Measurements from ENCODE around the gene OLFML2B.

OLFML2B gene

DNA sequence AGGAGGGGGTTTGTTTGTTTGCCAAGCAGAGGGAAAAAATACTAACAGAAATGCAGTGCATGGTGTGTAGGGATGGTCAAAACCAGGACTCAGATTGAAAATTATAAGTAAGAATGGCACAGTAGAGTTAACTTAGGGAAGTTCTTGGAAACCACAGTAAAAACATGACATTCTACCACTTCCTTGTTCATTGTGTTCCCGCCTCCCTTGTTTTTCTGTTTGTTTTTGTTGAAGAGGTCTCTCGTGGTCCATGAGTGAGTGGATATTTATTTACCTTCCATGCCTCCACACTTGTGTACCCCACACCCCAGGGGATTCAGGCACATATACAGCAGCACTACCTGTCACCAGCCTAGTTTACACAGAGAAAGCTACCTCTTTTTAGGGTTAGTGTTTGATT is 69.6 kb downstream of the OLFML2B start:
- no peaks in the 10 kb centered on the region for H3K9me3 ChIP-seq (ENCODE audit: control insufficient read depth, low read depth, low read length)
- no peaks in the 10 kb centered on the region for H3K4me1 ChIP-seq (ENCODE audit: control insufficient read depth, low read depth, low read length)
- H3K9ac ChIP-seq (ENCODE audit: low read length) = no peak overlapping the region
- peaks cover 3% of the 10 kb centered on the region for H3K36me3 ChIP-seq (ENCODE audit: control insufficient read depth, low read depth, low read length)
- H3K27me3 ChIP-seq (ENCODE audit: control insufficient read depth, insufficient read depth, low read length) = no peaks in the 10 kb centered on the region
- no peak overlapping the region for H3K4me3 ChIP-seq (ENCODE audit: low read length)
- H3K27ac ChIP-seq (ENCODE audit: low read length) = no peak overlapping the region

DNA sequence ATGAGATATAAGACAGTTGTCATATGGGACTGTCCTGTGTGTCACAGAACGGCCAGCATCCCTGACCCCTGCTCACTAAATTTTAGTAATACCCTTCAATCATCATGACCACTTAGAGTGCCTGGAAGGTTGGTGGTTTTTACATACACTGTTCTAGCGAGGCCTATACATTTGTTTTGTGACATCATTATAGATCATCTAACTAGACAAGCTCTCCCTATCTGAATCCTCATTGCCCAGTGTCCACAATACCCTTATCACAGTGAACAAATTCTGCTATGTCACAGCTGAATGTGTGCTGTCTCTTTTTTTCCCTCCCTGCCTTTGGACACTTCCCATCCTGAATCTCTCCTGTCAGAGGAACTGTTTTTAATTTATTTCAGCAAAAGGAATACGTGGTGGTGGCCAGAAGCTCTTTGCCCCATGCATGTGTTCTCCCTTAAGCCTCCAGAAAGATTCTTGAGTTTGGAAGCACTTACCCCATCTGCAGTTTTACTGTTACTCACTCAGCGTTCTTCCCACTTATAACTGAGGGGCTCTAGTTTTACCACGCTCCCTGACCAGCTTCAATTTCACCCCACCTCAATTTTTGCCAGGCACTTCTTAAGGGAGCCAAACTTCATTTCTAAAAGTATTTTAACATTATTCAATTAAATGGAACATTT is 70.3 kb downstream of the OLFML2B start:
- Histone ChIP-seq H3K27me3 (ENCODE audit: control insufficient read depth, insufficient read depth, low read length) (no peaks in the 10 kb centered on the region), H3K9me3 (ENCODE audit: control insufficient read depth, low read depth, low read length) (no peaks in the 10 kb centered on the region), H3K4me3 (ENCODE audit: low read length) (no peak overlapping the region), H3K27ac (ENCODE audit: low read length) (no peak overlapping the region), H3K36me3 (ENCODE audit: control insufficient read depth, low read depth, low read length) (no peaks in the 10 kb centered on the region), H3K9ac (ENCODE audit: low read length) (no peak overlapping the region), H3K4me1 (ENCODE audit: control insufficient read depth, low read depth, low read length) (no peaks in the 10 kb centered on the region)

DNA sequence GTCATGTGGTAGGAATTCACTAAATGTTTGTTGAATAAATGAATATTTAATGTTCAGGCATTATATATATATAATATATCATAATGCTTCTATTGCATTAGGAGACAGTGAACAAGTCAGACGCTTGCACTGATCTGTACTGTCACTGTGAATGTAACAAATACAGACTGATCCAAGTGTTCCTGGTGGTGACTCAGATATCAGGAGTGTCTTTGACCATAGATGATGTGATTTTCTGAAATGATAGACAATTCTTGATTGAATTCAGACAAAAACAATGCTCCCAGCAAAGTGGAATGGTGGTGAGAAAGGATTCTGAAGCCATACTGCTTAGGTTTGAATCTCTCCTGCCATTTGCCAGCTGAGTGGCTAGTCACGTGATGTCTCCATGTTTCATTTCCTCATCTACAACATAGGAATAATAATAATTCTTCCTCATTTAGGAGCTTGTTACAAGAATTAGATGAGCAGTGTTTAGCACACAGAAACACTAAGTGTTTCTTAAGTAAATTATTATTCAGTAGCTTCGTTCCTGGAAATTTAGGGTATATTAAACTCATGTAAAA is 71.0 kb downstream of the OLFML2B start:
- Histone ChIP-seq H3K27ac (ENCODE audit: low read length) (no peak overlapping the region), H3K4me1 (ENCODE audit: control insufficient read depth, low read depth, low read length) (no peaks in the 10 kb centered on the region), H3K27me3 (ENCODE audit: control insufficient read depth, insufficient read depth, low read length) (no peaks in the 10 kb centered on the region), H3K4me3 (ENCODE audit: low read length) (no peak overlapping the region), H3K9me3 (ENCODE audit: control insufficient read depth, low read depth, low read length) (no peaks in the 10 kb centered on the region), H3K9ac (ENCODE audit: low read length) (no peak overlapping the region), H3K36me3 (ENCODE audit: control insufficient read depth, low read depth, low read length) (no peaks in the 10 kb centered on the region)

DNA sequence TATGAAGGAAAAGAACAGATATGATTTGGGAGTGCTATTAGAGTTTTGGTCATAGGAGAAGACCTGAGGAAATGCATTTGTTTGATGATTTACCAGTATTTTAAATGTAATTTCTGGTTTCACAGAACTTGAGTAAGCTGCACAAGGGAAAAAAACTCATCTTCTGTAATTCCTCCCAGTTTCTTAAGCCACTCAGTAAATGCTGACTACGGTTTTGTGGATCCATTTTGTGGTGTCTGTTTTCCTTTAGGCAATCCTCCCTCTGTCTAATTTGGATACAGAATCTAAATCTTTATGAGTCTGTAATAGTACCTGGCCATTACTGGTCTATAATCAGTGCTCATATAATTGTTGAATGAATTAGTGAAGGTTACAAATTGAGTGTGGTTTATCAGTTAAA is 72.0 kb downstream of the OLFML2B start:
- no peak overlapping the region for H3K27ac ChIP-seq (ENCODE audit: low read length)

DNA sequence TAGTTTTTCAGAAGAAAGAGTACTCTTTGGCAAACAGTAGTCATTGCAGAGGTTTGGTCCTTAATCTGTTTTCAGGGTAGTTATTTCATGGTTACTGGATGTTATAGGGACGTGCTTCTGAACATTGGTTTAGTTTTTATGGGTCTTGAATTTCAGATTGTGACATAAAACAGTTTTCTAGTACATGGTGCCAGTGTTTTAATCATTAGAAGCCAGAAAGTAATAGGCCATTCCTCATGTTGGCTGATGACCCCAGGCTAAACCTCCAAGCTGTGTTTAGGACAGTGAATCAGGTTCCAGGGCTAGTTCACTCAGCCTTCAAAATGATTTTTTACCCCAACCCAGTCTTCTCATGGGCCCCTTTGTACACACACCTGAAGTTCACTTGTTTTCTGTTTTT is 73.3 kb downstream of the OLFML2B start:
- Histone ChIP-seq H3K4me1 (ENCODE audit: control insufficient read depth, low read depth, low read length) (peaks cover 18% of the 10 kb centered on the region), H3K27me3 (ENCODE audit: control insufficient read depth, insufficient read depth, low read length) (no peaks in the 10 kb centered on the region), H3K9ac (ENCODE audit: low read length) (no peak overlapping the region), H3K4me3 (ENCODE audit: low read length) (no peak overlapping the region), H3K36me3 (ENCODE audit: control insufficient read depth, low read depth, low read length) (no peaks in the 10 kb centered on the region), H3K9me3 (ENCODE audit: control insufficient read depth, low read depth, low read length) (no peaks in the 10 kb centered on the region), H3K27ac (ENCODE audit: low read length) (no peak overlapping the region)

More for the DNA sequence above, 72.0 kb downstream of the OLFML2B start:
- Histone ChIP-seq H3K9me3 (ENCODE audit: control insufficient read depth, low read depth, low read length) (no peaks in the 10 kb centered on the region), H3K36me3 (ENCODE audit: control insufficient read depth, low read depth, low read length) (no peaks in the 10 kb centered on the region), H3K4me3 (ENCODE audit: low read length) (no peak overlapping the region), H3K4me1 (ENCODE audit: control insufficient read depth, low read depth, low read length) (peaks cover 6% of the 10 kb centered on the region), H3K27me3 (ENCODE audit: control insufficient read depth, insufficient read depth, low read length) (no peaks in the 10 kb centered on the region), H3K9ac (ENCODE audit: low read length) (no peak overlapping the region)

DNA sequence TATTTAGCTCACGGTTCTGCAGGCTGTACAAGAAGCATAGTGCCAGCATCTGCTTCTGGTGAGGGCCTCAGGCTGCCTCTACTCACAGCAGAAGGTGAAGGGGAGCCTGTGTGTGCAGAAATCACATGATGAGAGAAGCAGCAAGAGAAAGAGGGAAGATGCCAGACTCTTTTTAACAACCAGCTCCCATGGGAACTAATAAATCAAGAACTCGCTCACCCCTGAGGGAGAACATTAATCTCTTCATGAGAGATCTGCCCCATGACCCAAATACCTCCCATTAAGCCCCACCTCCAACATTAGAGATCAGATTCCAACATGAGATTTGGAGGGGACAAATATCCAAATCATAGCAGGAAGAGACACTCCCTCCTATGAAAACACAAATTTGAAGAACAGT is 74.1 kb downstream of the OLFML2B start:
- H3K27ac ChIP-seq (ENCODE audit: low read length) = no peak overlapping the region
- H3K9ac ChIP-seq (ENCODE audit: low read length) = no peak overlapping the region
- no peaks in the 10 kb centered on the region for H3K36me3 ChIP-seq (ENCODE audit: control insufficient read depth, low read depth, low read length)
- no peaks in the 10 kb centered on the region for H3K9me3 ChIP-seq (ENCODE audit: control insufficient read depth, low read depth, low read length)
- H3K4me3 ChIP-seq (ENCODE audit: low read length) = no peak overlapping the region
- H3K27me3 ChIP-seq (ENCODE audit: control insufficient read depth, insufficient read depth, low read length) = no peaks in the 10 kb centered on the region
- peaks cover 18% of the 10 kb centered on the region for H3K4me1 ChIP-seq (ENCODE audit: control insufficient read depth, low read depth, low read length)

DNA sequence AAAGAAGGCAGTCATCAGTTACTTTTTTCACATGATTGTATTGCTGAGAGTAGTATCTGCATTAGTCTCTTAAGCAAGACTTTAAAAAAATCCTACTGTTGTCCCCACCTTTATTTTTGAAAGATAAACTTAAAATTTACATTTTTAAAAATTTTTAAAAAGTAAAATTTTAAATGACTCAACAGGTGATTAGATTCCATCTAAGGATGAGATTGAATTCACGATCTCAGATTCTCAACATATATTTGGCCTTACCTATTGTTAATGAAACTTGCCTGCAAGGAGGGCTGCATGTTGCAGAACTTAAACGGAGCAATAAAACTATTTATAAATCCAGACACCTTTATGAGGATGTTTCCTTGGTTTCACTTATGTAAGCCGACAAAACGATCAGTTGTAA is 75.2 kb downstream of the OLFML2B start:
- H3K4me3 ChIP-seq (ENCODE audit: low read length) = no peak overlapping the region
- H3K9me3 ChIP-seq (ENCODE audit: control insufficient read depth, low read depth, low read length) = no peaks in the 10 kb centered on the region
- no peak overlapping the region for H3K27ac ChIP-seq (ENCODE audit: low read length)
- peaks cover 18% of the 10 kb centered on the region for H3K4me1 ChIP-seq (ENCODE audit: control insufficient read depth, low read depth, low read length)
- H3K36me3 ChIP-seq (ENCODE audit: control insufficient read depth, low read depth, low read length) = no peaks in the 10 kb centered on the region
- H3K9ac ChIP-seq (ENCODE audit: low read length) = no peak overlapping the region
- H3K27me3 ChIP-seq (ENCODE audit: control insufficient read depth, insufficient read depth, low read length) = no peaks in the 10 kb centered on the region

DNA sequence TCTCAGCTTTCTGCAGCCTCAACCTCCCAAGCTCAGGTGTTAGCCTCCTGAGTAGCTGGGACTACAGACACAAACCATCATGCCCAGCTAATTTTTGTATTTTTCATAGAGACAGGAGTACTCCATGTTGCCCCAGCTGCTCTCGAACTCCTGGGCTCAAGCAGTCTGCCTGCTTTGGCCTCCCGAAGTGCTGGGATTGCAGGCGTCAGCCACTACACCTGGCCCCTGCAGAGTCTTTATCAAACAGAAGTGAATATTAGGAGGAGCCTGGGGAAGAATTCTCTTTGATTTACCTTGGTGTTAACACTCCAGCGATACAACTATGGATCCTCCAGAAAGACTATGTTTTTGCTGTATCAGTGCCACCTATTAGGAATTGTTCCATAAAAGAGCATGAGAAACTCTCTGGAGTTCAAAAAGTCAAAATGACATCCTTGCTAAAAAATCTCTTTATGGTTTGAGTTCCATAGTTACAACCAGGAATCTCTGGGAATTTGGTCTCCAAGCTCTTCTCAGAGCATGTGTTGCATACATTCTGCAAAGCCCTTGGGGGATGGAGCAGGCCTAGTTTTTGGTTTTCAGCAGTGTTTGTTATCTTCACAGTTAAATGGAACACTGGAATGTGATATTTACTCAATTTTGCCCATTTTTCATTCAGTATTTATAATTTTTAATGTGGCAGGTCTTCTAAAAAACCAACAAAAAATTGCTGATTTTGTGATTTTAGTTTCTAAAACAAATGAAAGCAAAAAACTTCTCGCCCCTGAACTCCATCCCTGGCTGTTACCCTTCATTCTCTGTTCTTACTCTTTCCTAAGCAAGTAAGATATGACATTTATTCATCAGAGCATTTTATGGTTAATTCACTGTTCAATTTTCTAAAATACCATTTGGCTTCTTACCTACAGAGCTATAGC is 77.3 kb downstream of the OLFML2B start:
- Histone ChIP-seq H3K9ac (ENCODE audit: low read length) (no peak overlapping the region), H3K36me3 (ENCODE audit: control insufficient read depth, low read depth, low read length) (no peaks in the 10 kb centered on the region), H3K9me3 (ENCODE audit: control insufficient read depth, low read depth, low read length) (no peaks in the 10 kb centered on the region), H3K27me3 (ENCODE audit: control insufficient read depth, insufficient read depth, low read length) (no peaks in the 10 kb centered on the region), H3K4me1 (ENCODE audit: control insufficient read depth, low read depth, low read length) (peaks cover 18% of the 10 kb centered on the region), H3K27ac (ENCODE audit: low read length) (no peak overlapping the region), H3K4me3 (ENCODE audit: low read length) (no peak overlapping the region)

DNA sequence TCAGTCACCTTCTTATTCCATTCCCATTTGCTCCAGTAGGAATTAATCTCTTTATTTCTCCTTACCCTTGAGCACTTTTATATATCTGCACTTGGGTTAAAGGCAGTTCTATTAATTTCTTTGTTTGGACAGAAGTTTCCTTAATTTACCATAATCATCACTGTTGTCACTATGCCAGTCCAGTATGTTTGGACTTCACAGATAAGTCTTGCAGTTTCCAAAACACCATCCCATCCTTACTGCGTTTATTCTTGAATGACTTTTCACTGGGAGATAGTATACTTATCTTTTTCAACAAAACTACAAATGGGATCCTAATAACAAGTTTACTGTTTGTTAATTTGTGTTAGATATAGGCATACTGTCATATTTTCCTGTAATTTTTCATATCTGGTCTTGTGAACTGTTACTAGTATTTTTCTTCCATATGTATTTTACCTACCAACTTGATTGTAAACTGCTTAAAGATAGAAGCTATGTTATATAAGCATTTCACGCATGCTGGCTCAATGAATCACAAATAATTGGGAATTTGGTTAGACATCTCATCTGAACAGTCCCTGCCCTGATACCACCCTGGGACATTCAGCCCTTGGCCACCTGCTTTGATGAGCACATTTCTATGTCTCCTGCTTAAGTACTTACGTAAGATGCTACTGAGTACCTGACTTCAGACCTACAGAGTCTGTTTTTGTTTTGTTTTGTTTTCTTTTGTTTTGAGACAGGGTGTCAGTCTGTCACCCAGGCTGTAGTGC is 78.2 kb downstream of the OLFML2B start:
- no peaks in the 10 kb centered on the region for H3K36me3 ChIP-seq (ENCODE audit: control insufficient read depth, low read depth, low read length)

DNA sequence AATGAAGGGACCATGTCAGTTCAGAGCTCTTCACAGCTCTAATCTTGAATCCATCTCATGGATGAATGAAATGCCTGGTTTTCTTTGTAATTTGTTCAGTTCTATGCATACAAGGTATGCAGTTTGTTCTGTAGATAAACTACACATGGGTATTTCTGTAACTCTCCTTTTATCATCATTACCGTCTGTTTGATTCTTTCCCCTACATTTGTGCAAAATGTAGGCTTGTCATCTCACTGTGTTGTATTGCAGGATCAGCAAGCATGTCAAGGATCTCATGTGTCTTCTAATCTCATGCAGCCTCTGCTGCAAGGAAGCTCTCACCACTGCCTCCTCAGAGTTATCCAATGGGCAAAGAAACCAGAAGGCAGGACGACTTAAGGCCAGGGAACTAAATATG is 79.3 kb downstream of the OLFML2B start:
- Histone ChIP-seq H3K9me3 (ENCODE audit: control insufficient read depth, low read depth, low read length) (no peaks in the 10 kb centered on the region), H3K27me3 (ENCODE audit: control insufficient read depth, insufficient read depth, low read length) (no peaks in the 10 kb centered on the region), H3K9ac (ENCODE audit: low read length) (no peak overlapping the region), H3K4me1 (ENCODE audit: control insufficient read depth, low read depth, low read length) (peaks cover 18% of the 10 kb centered on the region), H3K27ac (ENCODE audit: low read length) (no peak overlapping the region), H3K36me3 (ENCODE audit: control insufficient read depth, low read depth, low read length) (no peaks in the 10 kb centered on the region), H3K4me3 (ENCODE audit: low read length) (no peak overlapping the region)

More for the DNA sequence above, 78.2 kb downstream of the OLFML2B start:
- Histone ChIP-seq H3K4me1 (ENCODE audit: control insufficient read depth, low read depth, low read length) (peaks cover 18% of the 10 kb centered on the region), H3K27ac (ENCODE audit: low read length) (no peak overlapping the region), H3K27me3 (ENCODE audit: control insufficient read depth, insufficient read depth, low read length) (no peaks in the 10 kb centered on the region), H3K4me3 (ENCODE audit: low read length) (no peak overlapping the region), H3K9ac (ENCODE audit: low read length) (no peak overlapping the region), H3K9me3 (ENCODE audit: control insufficient read depth, low read depth, low read length) (no peaks in the 10 kb centered on the region)

DNA sequence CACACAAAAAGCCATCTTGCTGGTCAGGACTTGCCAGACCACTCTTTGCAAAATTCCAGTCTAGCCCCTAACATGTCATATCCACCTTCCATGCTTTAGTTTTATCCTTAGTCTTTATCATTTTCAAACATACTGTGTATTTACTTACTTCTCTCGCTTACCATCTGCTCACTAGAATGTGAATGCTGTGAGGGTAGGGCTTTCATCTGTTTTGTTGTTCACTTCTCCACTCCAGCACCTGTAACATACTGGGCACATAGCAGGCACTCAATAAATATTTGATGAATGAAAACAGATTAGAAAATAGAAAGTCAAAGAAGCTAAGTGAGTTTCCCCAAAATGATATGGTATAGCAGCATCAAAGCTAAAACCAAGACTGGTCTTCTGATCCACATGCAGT is 79.9 kb downstream of the OLFML2B start:
- Histone ChIP-seq H3K36me3 (ENCODE audit: control insufficient read depth, low read depth, low read length) (no peaks in the 10 kb centered on the region), H3K9ac (ENCODE audit: low read length) (no peak overlapping the region), H3K27me3 (ENCODE audit: control insufficient read depth, insufficient read depth, low read length) (no peaks in the 10 kb centered on the region), H3K4me3 (ENCODE audit: low read length) (no peak overlapping the region), H3K4me1 (ENCODE audit: control insufficient read depth, low read depth, low read length) (peaks cover 18% of the 10 kb centered on the region), H3K27ac (ENCODE audit: low read length) (no peak overlapping the region), H3K9me3 (ENCODE audit: control insufficient read depth, low read depth, low read length) (no peaks in the 10 kb centered on the region)

All from iPS-18a (cell line).